ENCODE results near the gene KNOP1. TPM values are rescaled to one million over a fixed set of nuclear protein-coding genes. Genes with fewer than 3 reads are reported as not detected.
A peak's percentile ranks its signal among the peaks of the same experiment; 100 is the strongest.

Gene KNOP1
- total and polyA plus RNA-seq, 2 of the 13 experiments (the other 11 are each of a cell fraction or from before 2014, with no cell fraction given) = 21.2 to 57.5 TPM

DNA sequence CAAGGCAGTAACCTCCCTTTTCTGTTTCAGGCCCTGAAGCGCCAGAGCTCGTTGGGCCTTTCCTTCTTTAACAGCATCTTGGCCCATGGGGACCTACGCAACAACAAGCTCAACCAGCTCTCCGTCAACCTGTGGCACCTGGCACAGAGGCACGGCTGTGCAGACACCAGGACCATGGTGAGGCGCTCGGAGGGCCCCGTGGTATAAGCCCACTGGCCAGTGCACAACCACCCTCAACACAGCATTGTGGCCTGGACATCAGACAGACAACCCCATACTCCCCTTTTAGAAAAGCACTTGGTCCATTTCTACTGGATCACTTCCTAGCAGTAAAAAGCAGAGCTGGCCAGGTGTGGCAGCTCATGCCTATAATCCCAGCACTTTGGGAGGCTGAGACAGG, 18.6 kb downstream of the KNOP1 start (continued):
- TF ChIP-seq PHF8 (CRISPR knock-in tag; IDR thresholded peaks at IDR 0.05) = no peak
- TF ChIP-seq, protein P1, sequence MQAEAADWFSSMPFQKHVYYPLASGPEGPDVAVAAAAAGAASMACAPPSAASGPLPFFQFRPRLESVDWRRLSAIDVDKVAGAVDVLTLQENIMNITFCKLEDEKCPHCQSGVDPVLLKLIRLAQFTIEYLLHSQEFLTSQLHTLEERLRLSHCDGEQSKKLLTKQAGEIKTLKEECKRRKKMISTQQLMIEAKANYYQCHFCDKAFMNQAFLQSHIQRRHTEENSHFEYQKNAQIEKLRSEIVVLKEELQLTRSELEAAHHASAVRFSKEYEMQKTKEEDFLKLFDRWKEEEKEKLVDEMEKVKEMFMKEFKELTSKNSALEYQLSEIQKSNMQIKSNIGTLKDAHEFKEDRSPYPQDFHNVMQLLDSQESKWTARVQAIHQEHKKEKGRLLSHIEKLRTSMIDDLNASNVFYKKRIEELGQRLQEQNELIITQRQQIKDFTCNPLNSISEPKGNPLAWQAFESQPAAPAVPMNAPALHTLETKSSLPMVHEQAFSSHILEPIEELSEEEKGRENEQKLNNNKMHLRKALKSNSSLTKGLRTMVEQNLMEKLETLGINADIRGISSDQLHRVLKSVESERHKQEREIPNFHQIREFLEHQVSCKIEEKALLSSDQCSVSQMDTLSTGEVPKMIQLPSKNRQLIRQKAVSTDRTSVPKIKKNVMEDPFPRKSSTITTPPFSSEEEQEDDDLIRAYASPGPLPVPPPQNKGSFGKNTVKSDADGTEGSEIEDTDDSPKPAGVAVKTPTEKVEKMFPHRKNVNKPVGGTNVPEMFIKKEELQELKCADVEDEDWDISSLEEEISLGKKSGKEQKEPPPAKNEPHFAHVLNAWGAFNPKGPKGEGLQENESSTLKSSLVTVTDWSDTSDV (CRISPR knock-in tag; IDR thresholded peaks at IDR 0.05) = 0 out of 2 replicates have a peak, but pooled peaks have one; percentile 28
- TF ChIP-seq EEA1 (CRISPR knock-in tag; IDR thresholded peaks at IDR 0.05; ENCODE audit: borderline replicate concordance) = peak; percentile 54; the same call in 1 of the 2 replicates
- TF ChIP-seq ZNF629 (CRISPR knock-in tag; conservative IDR thresholded peaks at IDR 0.05) = no peak
- no peak for TF ChIP-seq STAT5B (CRISPR knock-in tag; IDR thresholded peaks at IDR 0.05)
- TF ChIP-seq, protein P2, sequence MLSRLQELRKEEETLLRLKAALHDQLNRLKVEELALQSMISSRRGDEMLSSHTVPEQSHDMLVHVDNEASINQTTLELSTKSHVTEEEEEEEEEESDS (CRISPR knock-in tag; IDR thresholded peaks at IDR 0.05; ENCODE audit: borderline replicate concordance) = no peak

GRCh38 chr16:19698480-19699465, 19.3 kb downstream of the KNOP1 start:
- CTCF ChIA-PET (ENCODE audit: low intra/inter-chr PET ratio, low total read pairs) = no interaction called here
- Histone ChIP-seq H3K4me3 (replicated peaks in 1 of 3; ENCODE audit: insufficient read depth in 1 of 3, low read depth in 2 of 3, low read length in 3 of 3) (no peak overlapping the region), H3K27ac (ENCODE audit: extremely low read length, insufficient read depth, low read length) (no peak overlapping the region), H2AFZ (ENCODE audit: low read length) (no peak overlapping the region), H4K20me1 (ENCODE audit: insufficient read depth, low read length) (peaks cover 4% of the 10 kb centered on the region; the same call in 1 of the 2 replicates), H3K27me3 (ENCODE audit: control insufficient read depth in 1 of 2, insufficient read depth in 2 of 2, low read length in 2 of 2) (no peaks in the 10 kb centered on the region), H3K79me2 (ENCODE audit: insufficient read depth, low read length) (no peaks in the 10 kb centered on the region), H3K4me2 (ENCODE audit: low read depth, low read length) (no peak overlapping the region), H3K36me3 (replicated peaks in 1 of 2; ENCODE audit: control insufficient read depth in 1 of 2, insufficient read depth in 2 of 2, low read length in 2 of 2) (peaks cover 7 to 18% of the 10 kb centered on the region in 2 experiments; a peak in 3 of 5 replicates), H3K4me1 (ENCODE audit: insufficient read depth, low read length) (peaks cover 20% of the 10 kb centered on the region), H3K9ac (ENCODE audit: insufficient read depth, low read depth, low read length) (no peak overlapping the region), H3K9me3 (ENCODE audit: low read length) (no peaks in the 10 kb centered on the region)
- POLR2A ChIA-PET = interaction anchor here (2.7 kb wide), 1 partner anchor 19 kb away, joined by 12 read pairs; the partner anchor contains the start of genes IQCK and KNOP1
- WGBS (ENCODE audit: low lambda C conversion rate) = 96% methylated on average over 19 of the region's 19 CpGs
- DNase-seq (ENCODE audit: low spot score) = no peak
- ATAC-seq = no peak
- in situ Hi-C loops (cut with HindIII; ENCODE audit: extremely low pct_ligation_motif_present, low pct_unique_long_range_greater_than_20kb) (no loop called here), intact Hi-C loops (cut with micrococcal nuclease; ENCODE audit: unreplicated experiment) (no loop called here)
- BruUV-seq (replicated peaks) = TSS peak; percentile 7
- FAIRE-seq = no peak
- TF ChIP-seq RBM22 (optimal IDR thresholded peaks at IDR 0.05; ENCODE audit: low read length) (peak; percentile 25), KLF13 (CRISPR knock-in tag; IDR thresholded peaks at IDR 0.05) (no peak), ZNF280B (CRISPR knock-in tag; IDR thresholded peaks at IDR 0.05; ENCODE audit: borderline replicate concordance) (peak; percentile 16; the same call in 1 of the 2 replicates), POLR2G (IDR thresholded peaks at IDR 0.05; ENCODE audit: low read depth, low read length) (peak; percentile 47; the same call in 1 of the 2 replicates), TGIF2 (CRISPR knock-in tag; IDR thresholded peaks at IDR 0.05) (no peak), POLR2AphosphoS5 (IDR thresholded peaks at IDR 0.05; ENCODE audit: low read depth, low read length) (0 out of 2 replicates have a peak, but pooled peaks have one; percentile 29), POLR2A (IDR thresholded peaks at IDR 0.05; ENCODE audit: insufficient read depth in 1 of 2, low read depth in 2 of 2, low read length in 2 of 2) (0 out of 4 replicates have a peak, but pooled peaks of 1 of the 2 experiments have one; percentile 32)

Measured in HepG2 (cell line).